K562 (cell line): Measurements from ENCODE around the gene SYT14. TPM values are rescaled to one million over a fixed set of nuclear protein-coding genes. Genes with fewer than 3 reads are reported as not detected.
A peak's percentile ranks its signal among the peaks of the same experiment; 100 is the strongest.

Experiments used
- ATAC-seq: fragments of 200-7000 bp; cut with Tn5 transposase; 3 replicates; pipeline ENCODE4 v1.9.1; 2020; ENCODE audit warnings: moderate library complexity
- BruUV-seq: library from RNA; stranded (reverse); fragments of 400-500 nt; replicated peaks from 2 replicates; lab custom pipeline; 2021; lab: Mats Ljungman, UMichigan
- CTCF ChIA-PET: fragments of 300-600 bp; formaldehyde crosslinking; extraction: SDS; loops from one replicate; lab custom pipeline; 2021; ENCODE audit warnings: low intra/inter-chr PET ratio; lab: Yijun Ruan, JAX
- POLR2A ChIA-PET: fragments of 300-600, 350-650 bp; sonication (Branson Sonifier 250); formaldehyde crosslinking; extraction: SDS; loops from one replicate; lab custom pipeline; 2021; ENCODE audit warnings: antibody characterized with exemption, inconsistent platforms; lab: Yijun Ruan, JAX
- DNase-seq, 4 experiments: peaks; one replicate each; pipeline versions ENCODE4 v3.0.0 to v3.0.0-alpha.2; 2011 to 2018; ENCODE audit warnings: low spot score in 3 of 4, mixed read lengths in 3 of 4; ENCODE audit errors: extremely low read depth in 1 of 4
- FAIRE-seq: peaks from 2 replicates; lab custom pipeline; 2011; peaks lifted over from hg19 to GRCh38; lab: Jason Lieb, UNC
- H2AFZ ChIP-seq: 2 replicates; pipeline ENCODE4 v1.6.0; 2011; ENCODE audit warnings: low read depth, low read length, control low read depth, inconsistent platforms
- H3K27ac ChIP-seq: fragments of 200-600 bp; 3 replicates; pipeline ENCODE4 v1.8.0; 2011; ENCODE audit warnings: low read depth, mild to moderate bottlenecking, control low read depth, inconsistent platforms, low read length, moderate library complexity, mixed read lengths; ENCODE audit errors: extremely low read depth
- H3K27me3 ChIP-seq, 2 experiments: fragments of 300-600 bp in 1 of 2; 2 replicates in 1 of 2; 3 replicates in 1 of 2; pipeline versions ENCODE4 v1.6.0 to v1.8.0; 2011; ENCODE audit warnings: inconsistent platforms in 2 of 2, low read length in 2 of 2, mild to moderate bottlenecking in 1 of 2, mixed read lengths in 1 of 2, moderate library complexity in 1 of 2; ENCODE audit not compliant: control insufficient read depth in 2 of 2, insufficient read depth in 2 of 2
- H3K36me3 ChIP-seq: fragments of 300-600 bp; 3 replicates; pipeline ENCODE4 v1.8.0; 2011; ENCODE audit warnings: mild to moderate bottlenecking, low read length, inconsistent platforms; ENCODE audit not compliant: control insufficient read depth, insufficient read depth
- H3K4me1 ChIP-seq, 2 experiments: fragments of 200-600 bp in 1 of 2; replicated peaks in 1 of 2; 2 replicates in 1 of 2; 3 replicates in 1 of 2; pipeline versions ENCODE4 v1.5.1 to v1.8.0; 2011; ENCODE audit warnings: inconsistent platforms in 2 of 2, low read length in 2 of 2, mild to moderate bottlenecking in 1 of 2, mixed read lengths in 1 of 2, moderate library complexity in 1 of 2; ENCODE audit not compliant: control insufficient read depth in 2 of 2, insufficient read depth in 2 of 2
- H3K4me2 ChIP-seq: 2 replicates; pipeline ENCODE4 v1.6.1; 2011; ENCODE audit warnings: low read length, control low read depth, inconsistent platforms, mixed read lengths; ENCODE audit not compliant: insufficient read depth
- H3K4me3 ChIP-seq: fragments of 200-600 bp; sonication (generic), shearing (Covaris generic); 2 replicates; pipeline ENCODE4 v1.5.1; 2016; ENCODE audit warnings: control low read depth, inconsistent platforms
- H3K79me2 ChIP-seq: fragments of 200-600 bp; 3 replicates; pipeline ENCODE4 v1.8.0; 2011; ENCODE audit warnings: low read length, inconsistent platforms; ENCODE audit not compliant: control insufficient read depth, insufficient read depth
- H3K9ac ChIP-seq, 2 experiments: 2 replicates each; pipeline versions ENCODE4 v1.6.0 to v1.6.1; 2011; ENCODE audit warnings: low read depth in 2 of 2, low read length in 2 of 2, control low read depth in 1 of 2, inconsistent platforms in 1 of 2, mild to moderate bottlenecking in 1 of 2, mixed read lengths in 1 of 2; ENCODE audit not compliant: insufficient read depth in 1 of 2
- H3K9me1 ChIP-seq: one replicate; pipeline ENCODE4 v1.6.0; 2011; ENCODE audit warnings: inconsistent platforms, mild to moderate bottlenecking, low read length, moderate library complexity; ENCODE audit not compliant: control insufficient read depth, insufficient read depth
- H3K9me3 ChIP-seq: replicated peaks from 2 replicates; pipeline ENCODE4 v1.5.1; 2011; ENCODE audit warnings: low read depth, low read length, inconsistent platforms; ENCODE audit not compliant: control insufficient read depth, insufficient read depth
- H4K20me1 ChIP-seq: replicated peaks from 2 replicates; pipeline ENCODE4 v1.6.1; 2011; ENCODE audit warnings: low read length, inconsistent platforms, mixed read lengths; ENCODE audit not compliant: control insufficient read depth, insufficient read depth
- CHD2 ChIP-seq: IDR thresholded peaks from 2 replicates; pipeline ENCODE4 v1.6.1; 2011; ENCODE audit warnings: low read depth, low read length
- CREBBP ChIP-seq: IDR thresholded peaks from one replicate; pipeline ENCODE4 v1.6.1; 2012; ENCODE audit warnings: low read depth, mild to moderate bottlenecking, control low read depth, inconsistent platforms, low read length
- CSDE1 ChIP-seq, 2 experiments: fragments of 450-650 bp; IDR thresholded peaks; 2 replicates each; pipeline ENCODE4 v1.6.1; 2016; ENCODE audit warnings: mild to moderate bottlenecking in 1 of 2
- EHMT2 ChIP-seq: fragments of 450-650 bp; IDR thresholded peaks from 2 replicates; pipeline ENCODE4 v1.6.1; 2018; ENCODE audit warnings: antibody characterized with exemption
- ELF1 ChIP-seq: fragments of 200-800 bp; sonication (Bioruptor generic); IDR thresholded peaks from 2 replicates; pipeline ENCODE4 v1.6.1; 2016; ENCODE audit warnings: missing genetic modification characterization, missing compliant biosample characterization
- ETV6 ChIP-seq, 3 experiments: fragments of 150-350 bp in 1 of 3; sonication (generic) in 1 of 3; formaldehyde crosslinking in 1 of 3; IDR thresholded peaks; 2 replicates each; pipeline versions ENCODE4 v1.6.1 to v1.8.0; 2014 to 2022; ENCODE audit warnings: borderline replicate concordance in 2 of 3, low read depth in 2 of 3, antibody characterized with exemption in 1 of 3, low read length in 1 of 3, mild to moderate bottlenecking in 1 of 3, missing genetic modification reagents in 1 of 3
- EZH2 ChIP-seq: IDR thresholded peaks from 2 replicates; pipeline ENCODE4 v1.6.1; 2012; ENCODE audit warnings: low read depth, mild to moderate bottlenecking, inconsistent platforms, low read length, borderline replicate concordance
- MCM5 ChIP-seq: fragments of 450-650 bp; IDR thresholded peaks from 2 replicates; pipeline ENCODE4 v1.6.1; 2016; ENCODE audit warnings: low read depth
- NFE2 ChIP-seq: IDR thresholded peaks from 2 replicates; pipeline ENCODE4 v1.6.1; 2014; ENCODE audit warnings: antibody characterized with exemption, low read depth
- PCBP1 ChIP-seq: fragments of 200-400 bp; formaldehyde crosslinking; IDR thresholded peaks from 2 replicates; pipeline ENCODE4 v1.6.1; 2018; ENCODE audit warnings: mild to moderate bottlenecking, low read depth, low read length; ENCODE audit not compliant: poor library complexity, severe bottlenecking
- RHOXF2B ChIP-seq: fragments of 250-450 bp; sonication (Bioruptor Pico); conservative IDR thresholded peaks from 2 replicates; pipeline ENCODE4 v1.5.1; 2021
- SAFB ChIP-seq: fragments of 200-400 bp; formaldehyde crosslinking; IDR thresholded peaks from 2 replicates; pipeline ENCODE4 v1.6.1; 2017; ENCODE audit warnings: low read depth, low read length, borderline replicate concordance
- SMAD2 ChIP-seq: fragments of 150-350 bp; IDR thresholded peaks from 2 replicates; pipeline ENCODE4 v1.6.1; 2014; ENCODE audit warnings: low read depth, mild to moderate bottlenecking, low read length
- SUPT5H ChIP-seq: fragments of 450-650 bp; IDR thresholded peaks from 2 replicates; pipeline ENCODE4 v1.6.1; 2016
- ZFP1 ChIP-seq: fragments of 450-650 bp; formaldehyde crosslinking; IDR thresholded peaks from 2 replicates; pipeline ENCODE4 v1.4.0; 2020; ENCODE audit warnings: mild to moderate bottlenecking, mixed read lengths
- ZNF274 ChIP-seq: IDR thresholded peaks from 2 replicates; pipeline ENCODE4 v1.6.1; 2011; ENCODE audit warnings: low read depth, mild to moderate bottlenecking, low read length, moderate library complexity, borderline replicate concordance
- ZNF644 ChIP-seq: fragments of 200-800 bp; sonication (Bioruptor generic); IDR thresholded peaks from 2 replicates; pipeline ENCODE4 v1.6.1; 2016; ENCODE audit warnings: low read depth, missing genetic modification characterization, missing compliant biosample characterization
- WGBS: fragments of 100-300 bp; shearing (Covaris generic); methylation state at CpG from one replicate; pipeline ENCODE4 v1.1.6; 2016; ENCODE audit warnings: low coverage, mixed read lengths; ENCODE audit not compliant: insufficient coverage; ENCODE audit errors: missing lambda C conversion rate; 5-methylcytosine and 5-hydroxymethylcytosine counted together
- in situ Hi-C: fragments of 300-500 bp; cut with MboI; formaldehyde crosslinking; loops from 4 replicates; pipeline ENCODE4 v1.15.0; 2018; ENCODE audit warnings: inconsistent platforms, mixed read lengths
- intact Hi-C: fragments of 100-400 bp; cut with micrococcal nuclease; formaldehyde crosslinking; loops from 2 replicates; pipeline ENCODE4 v1.14.2; 2022
- polyA plus RNA-seq, 8 experiments: library from polyadenylated mRNA; depleted of rRNA in 4 of 8; stranded (reverse) in 5 of 8; unstranded in 3 of 8; fragments of >200 nt; fragmentation: Nextera tagmentation in 2 of 8; fragmentation: Illumina TruSeq in 1 of 8; extraction: Ambion mirVana in 2 of 8; extraction: Trizol in 1 of 8; gene quantifications; 2 replicates each; pipeline versions ENCODE4 v1.2.1 to v1.2.3, GENCODE V29; 2011 to 2014; ENCODE audit warnings: inconsistent platforms in 1 of 8, missing spikeins in 1 of 8
- total RNA-seq, 7 experiments: library from RNA; depleted of rRNA in 6 of 7; stranded (reverse); fragments of >200 nt in 6 of 7; fragmentation: Illumina TruSeq in 2 of 7; extraction: Trizol in 2 of 7; gene quantifications; 2 replicates each; pipeline versions ENCODE4 v1.2.1 to v1.2.3, GENCODE V29; 2011 to 2021; ENCODE audit warnings: low replicate concordance in 1 of 7
- TF ChIP-seq, protein P1 (sequence below): sonication (generic); formaldehyde crosslinking; IDR thresholded peaks from 2 replicates; pipeline ENCODE4 v1.8.0; 2022; ENCODE audit warnings: mild to moderate bottlenecking, missing genetic modification reagents

The SYT14 gene
- total and polyA plus RNA-seq, 9 of the 15 experiments (the other 6 are each of a cell fraction or from before 2014, with no cell fraction given) = 0.01 to 0.04 TPM; not detected in 7

- peak in 1 of 4 experiments; percentile 9 for DNase-seq
- in situ Hi-C loops (no loop called here), intact Hi-C loops (no loop called here)
- FAIRE-seq = no peak
- Histone ChIP-seq H3K4me1 (no peaks in the 10 kb centered on the region; a peak in 1 of 5 replicates), H3K36me3 (no peaks in the 10 kb centered on the region), H3K79me2 (no peaks in the 10 kb centered on the region), H3K9me3 (no peaks in the 10 kb centered on the region), H2AFZ (no peak overlapping the region), H3K27ac (no peak overlapping the region), H3K4me2 (no peak overlapping the region), H4K20me1 (no peaks in the 10 kb centered on the region), H3K4me3 (no peak overlapping the region), H3K9ac (no peak overlapping the region), H3K27me3 (no peaks in the 10 kb centered on the region), H3K9me1 (no peaks in the 10 kb centered on the region)
- ATAC-seq = peak; percentile 22; the same call in 1 of the 3 replicates
- ChIA-PET CTCF (no interaction called here), POLR2A (no interaction called here)
- 3% methylated on average over 3 of the region's 3 CpGs for WGBS
- no TSS peak for BruUV-seq
- TF ChIP-seq SUPT5H = no peak
- TF ChIP-seq CHD2 = peak; percentile 72; the same call in 1 of the 2 replicates
- TF ChIP-seq ZNF644 (tag) = no peak
- TF ChIP-seq RHOXF2B = no peak
- no peak for TF ChIP-seq PCBP1
- no peak for TF ChIP-seq SAFB
- no peak for TF ChIP-seq ETV6 (IDR thresholded peaks at IDR 0.05; ENCODE audit: borderline replicate concordance in 1 of 2, low read depth in 2 of 2, low read length in 1 of 2)
- TF ChIP-seq ETV6 (CRISPR knock-in tag; IDR thresholded peaks at IDR 0.05; ENCODE audit: borderline replicate concordance) = no peak
- no peak for TF ChIP-seq CREBBP
- TF ChIP-seq MCM5 = no peak
- TF ChIP-seq ELF1 (tag) = no peak
- no peak for TF ChIP-seq ZFP1 (CRISPR knock-in tag)
- TF ChIP-seq, protein P1, sequence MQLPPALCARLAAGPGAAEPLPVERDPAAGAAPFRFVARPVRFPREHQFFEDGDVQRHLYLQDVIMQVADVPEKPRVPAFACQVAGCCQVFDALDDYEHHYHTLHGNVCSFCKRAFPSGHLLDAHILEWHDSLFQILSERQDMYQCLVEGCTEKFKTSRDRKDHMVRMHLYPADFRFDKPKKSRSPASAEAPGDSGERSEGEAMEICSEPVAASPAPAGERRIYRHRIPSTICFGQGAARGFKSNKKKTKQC = no peak
- TF ChIP-seq CSDE1 (IDR thresholded peaks at IDR 0.05) = no peak
- no peak for TF ChIP-seq ZNF274
- TF ChIP-seq SMAD2 = no peak
- TF ChIP-seq EHMT2 = no peak
- TF ChIP-seq NFE2 = 0 out of 2 replicates have a peak, but pooled peaks have one; percentile 19
- no peak for TF ChIP-seq EZH2
Measured at GRCh38 chr1:210076620-210077019, 138.6 kb downstream of the SYT14 start.
